ENCODE results near the gene PRDM12.

GRCh38 chr9:130677252-130677651 is 12.9 kb downstream of the PRDM12 start:
- TF ChIP-seq SP1 (IDR thresholded peaks at IDR 0.05; ENCODE audit: low read depth, low read length): no peak
- no peak for TF ChIP-seq CTCF (IDR thresholded peaks at IDR 0.05; ENCODE audit: control extremely low read depth in 1 of 3, insufficient read depth in 1 of 3, low read depth in 1 of 3, low read length in 3 of 3)
- TF ChIP-seq POLR2A (IDR thresholded peaks at IDR 0.05; ENCODE audit: control extremely low read depth in 1 of 2, low read depth in 2 of 2, low read length in 2 of 2): no peak
- TF ChIP-seq POLR2AphosphoS5 (IDR thresholded peaks at IDR 0.05; ENCODE audit: low read depth, low read length): no peak
- no peak for TF ChIP-seq SIRT6 (IDR thresholded peaks at IDR 0.05; ENCODE audit: low read length)
- no peak for TF ChIP-seq BRCA1 (IDR thresholded peaks at IDR 0.05; ENCODE audit: low read depth, low read length)
